Femur (tissue), 1 donor: ENCODE results near the gene NEURL4.

ENCODE experiments used
- DNase-seq: peaks from one replicate; pipeline ENCODE4 v3.0.0-alpha.2; 2017

NEURL4 gene

GRCh38 chr17:7295230-7296180 lies 33.6 kb downstream of the NEURL4 start:
- no peak for DNase-seq

DNA sequence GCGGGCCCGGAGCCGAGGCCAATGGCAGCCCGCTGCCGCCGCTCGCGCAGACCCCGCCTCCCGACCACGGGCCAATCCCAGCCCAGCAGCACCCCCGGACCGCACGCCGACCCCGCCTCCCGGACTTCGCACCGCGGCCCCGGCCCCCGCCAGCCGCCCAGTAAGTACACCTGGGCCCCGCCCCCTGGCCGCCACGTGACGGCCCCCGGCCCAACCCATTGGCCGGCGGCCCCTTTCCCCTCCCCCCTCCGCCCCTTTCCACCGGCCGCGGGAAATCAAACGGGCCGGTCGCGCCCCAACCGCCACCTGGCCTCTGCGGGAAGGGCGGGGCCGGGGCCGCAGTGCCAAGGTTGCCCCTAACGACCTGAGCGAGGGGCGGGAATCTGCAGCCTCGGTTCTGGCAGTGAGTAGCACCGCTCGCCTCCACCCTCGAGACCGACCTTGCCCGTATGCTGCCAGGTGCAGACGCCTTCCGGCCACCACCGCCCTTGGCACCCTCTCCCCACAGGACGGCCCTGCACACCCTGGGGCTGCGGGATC lies 34.5 kb downstream of the NEURL4 start, which contains the start of gene YBX2:
Gene YBX2 (minus strand): TSS at position 26 of the 540 bp plus-strand sequence. CDS start 139 bp downstream, outside the sequence.
- peak; percentile 61 for DNase-seq

DNA sequence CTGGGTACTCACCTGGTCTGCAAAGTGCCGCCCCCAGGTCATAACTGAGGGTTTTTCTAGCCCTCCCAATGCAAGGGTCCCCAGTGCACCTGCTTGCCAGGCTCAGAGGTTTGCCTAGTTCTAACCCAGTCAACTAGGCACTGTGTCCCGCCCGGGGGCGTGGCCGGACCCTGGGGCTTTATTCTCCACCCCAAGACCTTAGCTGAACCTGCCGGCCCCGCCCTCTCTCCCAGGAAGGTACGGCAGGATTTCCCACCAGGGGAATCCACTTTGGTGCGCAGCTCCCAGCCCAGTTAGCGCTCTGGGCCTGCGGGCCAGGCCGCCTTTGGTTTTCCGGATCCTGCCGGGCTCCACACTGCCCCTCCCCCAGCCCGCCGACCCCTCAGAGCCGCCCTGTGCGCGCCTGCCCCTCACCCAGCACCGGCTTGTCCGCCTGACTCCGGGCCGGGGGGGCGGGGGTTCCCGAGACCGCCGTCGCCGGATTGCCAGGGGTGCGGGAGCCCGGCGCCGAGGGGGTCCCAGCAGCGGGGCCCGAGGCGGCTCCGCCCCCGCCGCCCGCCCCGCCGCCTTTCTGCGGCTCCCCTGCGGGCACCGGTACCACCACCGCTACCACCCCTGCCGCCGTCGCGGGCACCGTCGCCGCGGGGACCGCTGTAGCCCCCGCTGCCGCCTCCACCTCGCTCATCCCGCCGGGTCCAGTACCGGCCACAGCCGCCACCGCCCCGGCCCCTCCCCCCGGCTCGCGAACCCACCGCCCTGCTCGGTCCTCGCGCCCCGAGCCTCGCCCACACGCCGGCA lies 35.1 kb downstream of the NEURL4 start:
- DNase-seq: no peak

- no peak for DNase-seq
These were observed 36.0 kb downstream of the NEURL4 start for GRCh38 chr17:7293159-7293558.

DNA sequence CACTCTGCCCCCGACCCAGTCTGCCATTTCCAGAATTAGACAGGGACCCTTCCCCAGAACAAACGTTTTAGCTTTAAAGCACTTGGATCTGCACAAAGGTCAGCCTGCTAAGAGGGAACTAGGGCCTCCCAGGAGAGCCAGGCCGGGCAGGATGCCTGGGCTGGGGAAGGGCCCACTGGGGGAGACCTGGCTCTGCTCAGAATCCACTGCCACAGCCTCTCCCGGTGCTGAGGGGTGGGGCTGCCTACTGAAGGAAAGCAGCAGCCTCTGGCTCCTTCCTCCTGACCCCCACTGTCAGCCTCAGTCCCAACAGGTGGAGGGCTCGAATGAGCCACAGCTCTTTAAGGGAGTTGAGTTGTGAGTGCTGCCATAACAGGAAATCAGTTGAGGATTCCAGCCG lies 36.4 kb downstream of the NEURL4 start:
- no peak for DNase-seq

DNA sequence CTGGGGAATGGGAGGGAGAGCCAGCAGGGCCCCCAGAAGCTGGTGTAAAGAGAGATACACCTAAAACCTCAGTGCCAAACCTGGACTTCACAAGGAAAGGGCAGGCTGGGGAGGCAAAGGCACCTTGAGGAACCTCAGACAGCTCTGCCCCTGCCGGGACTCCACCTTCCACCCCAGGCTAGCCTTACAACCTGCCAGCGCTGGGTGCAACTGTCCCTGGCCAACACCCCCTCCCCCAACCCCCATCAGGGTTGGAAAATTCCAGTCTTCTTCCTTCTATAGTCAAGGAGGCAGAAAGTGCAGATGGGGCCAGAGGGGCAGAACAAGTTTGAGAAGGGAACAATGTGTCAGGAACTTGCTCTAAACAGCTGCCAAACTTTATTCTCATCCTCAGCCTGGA lies 36.9 kb downstream of the NEURL4 start:
- no peak for DNase-seq

- no peak for DNase-seq
These were observed 38.5 kb downstream of the NEURL4 start for GRCh38 chr17:7290685-7291084.

DNA sequence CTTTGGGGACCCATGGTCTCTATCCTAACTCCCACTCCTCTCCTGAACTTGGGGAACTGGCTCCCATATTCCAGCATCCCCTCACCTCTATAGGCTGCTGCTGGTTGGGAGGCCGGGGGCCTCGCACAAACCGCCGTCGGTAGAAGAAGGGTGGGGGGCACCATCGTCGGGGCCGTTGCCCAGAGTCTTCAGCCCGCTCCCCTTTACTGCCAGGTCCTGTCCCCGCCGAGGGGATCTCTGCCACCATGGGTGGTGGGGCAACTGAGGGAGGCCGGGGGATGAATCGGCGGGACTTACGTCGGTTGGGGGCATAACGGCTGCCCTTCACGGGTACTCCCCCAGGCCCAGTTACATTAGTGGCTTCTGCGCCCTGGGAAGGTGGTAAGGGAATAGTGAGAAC lies 39.0 kb downstream of the NEURL4 start:
- no peak for DNase-seq

GRCh38 chr17:7289256-7290032 lies 39.7 kb downstream of the NEURL4 start:
- DNase-seq: no peak

DNA sequence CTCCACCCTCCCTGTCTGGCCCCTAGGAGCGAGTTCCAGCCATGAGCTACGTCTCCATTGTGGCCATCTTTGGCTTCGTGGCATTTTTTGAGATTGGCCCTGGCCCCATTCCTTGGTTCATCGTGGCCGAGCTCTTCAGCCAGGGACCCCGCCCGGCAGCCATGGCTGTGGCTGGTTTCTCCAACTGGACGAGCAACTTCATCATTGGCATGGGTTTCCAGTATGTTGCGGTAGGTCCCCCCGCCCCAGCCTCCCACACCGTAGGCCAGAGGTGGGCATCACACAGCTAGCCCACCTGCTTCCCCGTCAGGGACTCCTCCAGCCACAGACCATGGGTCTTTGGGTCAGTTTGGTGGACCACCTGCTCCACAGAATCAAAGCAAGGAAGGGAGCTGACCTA lies 43.5 kb downstream of the NEURL4 start:
- DNase-seq: no peak

GRCh38 chr17:7284911-7285310 lies 44.2 kb downstream of the NEURL4 start:
- DNase-seq: no peak

DNA sequence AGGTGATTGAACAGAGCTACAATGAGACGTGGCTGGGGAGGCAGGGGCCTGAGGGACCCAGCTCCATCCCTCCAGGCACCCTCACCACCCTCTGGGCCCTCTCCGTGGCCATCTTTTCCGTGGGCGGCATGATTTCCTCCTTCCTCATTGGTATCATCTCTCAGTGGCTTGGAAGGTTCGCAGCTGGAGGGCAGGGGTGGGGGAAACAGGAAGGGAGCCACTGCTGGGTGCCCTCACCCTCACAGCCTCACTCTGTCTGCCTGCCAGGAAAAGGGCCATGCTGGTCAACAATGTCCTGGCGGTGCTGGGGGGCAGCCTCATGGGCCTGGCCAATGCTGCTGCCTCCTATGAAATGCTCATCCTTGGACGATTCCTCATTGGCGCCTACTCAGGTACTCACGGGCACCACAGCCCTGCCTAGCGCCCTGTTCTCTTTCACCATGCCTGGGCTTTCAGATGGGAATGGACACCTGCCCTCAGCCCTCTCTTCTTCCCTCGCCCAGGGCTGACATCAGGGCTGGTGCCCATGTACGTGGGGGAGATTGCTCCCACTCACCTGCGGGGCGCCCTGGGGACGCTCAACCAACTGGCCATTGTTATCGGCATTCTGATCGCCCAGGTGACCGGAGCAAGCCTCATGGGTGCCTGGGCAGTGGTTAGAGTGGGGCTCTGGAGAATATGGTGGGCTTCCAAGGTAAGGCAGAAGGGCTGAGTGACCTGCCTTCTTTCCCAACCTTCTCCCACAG lies 45.5 kb downstream of the NEURL4 start:
- no peak for DNase-seq

GRCh38 chr17:7282752-7283321 lies 46.3 kb downstream of the NEURL4 start:
- DNase-seq: no peak

DNA sequence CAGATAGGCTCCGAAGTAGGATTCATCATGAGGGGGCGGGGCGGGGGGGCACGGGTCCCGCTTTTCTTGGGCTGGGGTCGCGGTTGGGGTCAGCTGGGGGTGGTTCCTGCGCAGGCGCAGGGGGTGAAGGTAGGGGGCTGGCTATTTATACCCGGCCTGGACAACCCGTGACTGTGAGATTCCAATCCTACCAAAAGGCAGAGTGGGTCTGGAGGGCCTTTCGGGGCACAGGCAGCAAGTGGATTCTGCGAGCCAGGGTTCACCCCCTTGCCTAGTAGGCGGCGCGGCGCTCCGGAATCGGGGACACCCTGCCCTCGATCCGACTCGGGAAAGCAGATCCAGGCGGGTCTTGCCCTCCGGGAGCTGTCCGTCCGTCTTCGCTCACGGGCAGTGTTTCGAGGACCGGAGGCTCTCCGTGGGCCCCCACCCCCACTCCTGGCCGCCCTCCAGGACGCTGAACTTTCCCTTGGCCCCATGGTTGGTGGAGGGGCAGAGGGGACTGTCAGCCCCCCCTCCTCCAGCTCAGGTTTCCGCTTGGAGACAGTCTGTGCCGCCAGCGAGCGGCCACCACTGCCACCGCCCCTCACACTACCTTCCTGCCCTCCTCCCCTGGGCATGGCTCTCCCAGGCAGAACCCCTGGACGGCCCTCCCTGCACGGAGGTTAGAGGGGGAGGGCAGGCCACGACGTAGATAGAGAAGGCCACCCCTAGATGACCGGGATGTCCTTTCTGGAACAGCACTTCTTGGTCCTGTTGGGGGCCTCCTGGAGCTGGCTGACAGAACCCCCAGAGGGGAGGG lies 47.0 kb downstream of the NEURL4 start:
- peak; percentile 64 for DNase-seq

- DNase-seq: peak; percentile 93
These were observed 47.8 kb downstream of the NEURL4 start, which contains the start of gene SLC2A4 for GRCh38 chr17:7281074-7281952. SLC2A4 (plus strand) TSS chr17:7281718; CDS start chr17:7281935, 217 bp downstream.

GRCh38 chr17:7280519-7281073 lies 48.5 kb downstream of the NEURL4 start:
- peak; percentile 87 for DNase-seq

DNA sequence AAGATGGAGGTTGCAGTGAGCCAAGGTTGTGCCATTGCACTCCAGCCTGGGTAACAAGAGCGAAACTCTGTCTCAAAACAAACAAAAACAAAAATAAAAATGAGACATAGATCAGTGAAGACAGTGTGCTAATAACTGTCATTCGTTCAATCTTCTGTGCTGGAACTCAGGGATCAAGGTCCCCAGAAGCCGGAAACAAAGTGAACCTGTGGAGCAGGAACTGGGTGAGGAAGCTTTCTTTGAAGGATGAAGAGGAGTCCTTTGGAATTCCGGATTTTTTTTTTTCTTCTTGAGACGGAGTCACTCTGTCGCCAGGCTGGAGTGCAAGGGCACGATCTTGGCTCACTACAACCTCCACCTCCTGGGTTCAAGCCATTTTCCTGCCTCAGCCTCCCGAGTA lies 49.7 kb downstream of the NEURL4 start:
- no peak for DNase-seq

DNA sequence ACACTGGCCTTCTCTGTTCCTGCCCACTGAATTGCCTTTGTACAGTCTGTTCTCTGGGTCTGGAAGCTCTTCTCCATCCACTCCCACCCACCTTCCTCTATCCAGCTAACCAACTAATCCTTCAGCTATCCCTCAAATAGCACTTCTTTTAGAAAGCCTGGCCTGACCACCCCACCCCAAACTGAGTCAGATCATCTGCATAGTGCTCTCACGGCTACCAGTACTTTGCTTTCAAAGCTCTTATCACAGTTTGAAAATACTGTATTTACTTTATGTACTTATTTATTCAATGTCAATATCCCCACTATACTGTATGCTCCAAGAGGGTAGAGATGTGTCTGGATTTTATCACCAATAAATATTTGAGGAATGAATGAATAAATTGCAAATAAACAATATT lies 62.4 kb downstream of the NEURL4 start:
- no peak for DNase-seq
